ENCODE data around the gene CFAP77.

The CFAP77 gene

DNA sequence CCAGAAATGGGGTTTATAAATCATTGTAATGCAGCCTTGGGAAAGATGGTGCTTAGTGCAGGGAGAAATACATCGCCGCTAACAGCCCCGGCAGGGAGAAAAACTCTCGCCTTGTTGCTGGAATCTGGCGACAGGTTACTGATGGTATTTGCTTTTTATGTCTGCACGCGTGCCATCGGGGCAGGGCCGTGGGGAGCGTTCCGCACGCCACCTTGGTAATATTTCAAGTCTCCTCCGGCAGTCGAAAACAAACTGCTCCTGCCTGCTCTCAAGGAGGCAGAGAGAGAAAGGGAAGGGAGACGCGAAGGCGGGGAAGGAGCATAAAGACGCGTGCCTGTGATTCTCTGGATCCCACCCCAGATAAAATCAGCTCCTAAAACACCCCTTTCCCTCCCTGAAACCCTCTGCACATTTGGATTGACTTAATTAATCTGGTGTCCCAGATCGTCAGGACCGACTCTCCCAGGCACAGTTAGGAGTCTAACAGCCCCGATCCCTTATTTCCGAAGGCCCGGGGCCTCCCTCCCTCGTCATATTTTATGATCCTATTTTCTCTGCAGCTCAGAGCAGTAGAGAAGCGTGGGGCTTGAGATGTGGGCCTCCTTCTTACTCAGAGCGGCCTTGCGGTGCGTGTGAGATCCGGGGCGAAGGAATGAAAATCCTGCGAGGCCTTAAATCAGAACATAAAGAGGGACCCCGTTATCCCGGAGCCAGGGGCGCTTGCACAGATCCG, 47.7 kb downstream of the CFAP77 start:
- no peak for DNase-seq

DNA sequence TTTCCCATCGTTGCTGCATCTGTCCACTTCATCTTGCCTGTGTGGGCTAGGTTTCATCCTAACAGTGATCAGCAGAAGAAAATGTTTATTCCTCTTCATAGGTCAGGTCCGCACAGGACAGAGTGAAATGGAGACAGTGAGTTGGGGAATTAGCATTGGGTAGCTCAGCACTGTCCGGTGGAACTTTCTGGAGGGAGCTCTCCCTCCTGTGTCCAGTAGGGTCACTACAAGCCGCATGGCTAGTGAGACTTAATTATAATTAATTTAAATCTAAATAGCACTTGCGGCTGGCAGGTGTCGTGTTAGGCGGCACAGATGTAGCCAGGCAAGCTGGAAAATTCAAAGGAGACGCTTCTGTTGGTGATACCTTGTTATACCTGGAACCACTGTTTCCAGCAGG, 48.4 kb downstream of the CFAP77 start:
- no peak for DNase-seq

DNA sequence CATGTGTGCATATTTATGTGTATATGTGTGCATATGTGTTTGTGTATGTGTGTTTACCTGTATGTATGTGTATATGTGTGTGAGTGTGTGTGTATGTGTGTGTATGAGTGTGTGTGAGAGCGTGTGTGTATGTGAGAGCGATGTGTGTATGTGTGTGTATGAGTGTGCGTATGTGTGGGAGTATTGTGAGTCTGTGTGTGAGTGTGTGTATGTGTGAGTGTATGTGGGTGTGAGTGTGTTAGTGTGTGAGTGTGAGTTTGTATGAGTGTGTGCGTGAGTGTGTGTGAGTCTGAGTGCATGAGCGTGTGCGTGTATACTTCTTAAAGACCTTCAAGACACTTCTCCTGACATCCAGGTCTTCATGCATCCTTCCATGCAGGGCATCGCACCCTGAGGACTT, 49.6 kb downstream of the CFAP77 start:
- no peak for DNase-seq

DNA sequence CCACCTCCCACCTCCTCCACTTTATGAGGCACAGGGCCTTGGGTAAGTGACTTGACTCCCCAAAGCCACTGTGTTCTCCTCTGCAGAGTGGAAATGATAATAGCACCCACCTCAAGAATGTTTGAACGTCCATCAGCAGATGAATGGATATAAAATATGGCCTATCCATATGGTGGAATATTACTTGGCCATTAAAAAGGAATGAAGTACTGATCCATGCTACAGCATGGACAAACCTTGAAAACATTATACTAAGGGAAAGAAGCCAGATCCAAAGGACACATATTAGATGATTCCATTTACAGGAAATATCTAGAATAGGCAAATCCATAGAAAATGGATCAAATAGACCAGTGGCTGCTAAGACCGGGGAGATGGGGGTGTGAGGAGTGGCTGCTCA, 50.2 kb downstream of the CFAP77 start:
- no peak for DNase-seq

DNA sequence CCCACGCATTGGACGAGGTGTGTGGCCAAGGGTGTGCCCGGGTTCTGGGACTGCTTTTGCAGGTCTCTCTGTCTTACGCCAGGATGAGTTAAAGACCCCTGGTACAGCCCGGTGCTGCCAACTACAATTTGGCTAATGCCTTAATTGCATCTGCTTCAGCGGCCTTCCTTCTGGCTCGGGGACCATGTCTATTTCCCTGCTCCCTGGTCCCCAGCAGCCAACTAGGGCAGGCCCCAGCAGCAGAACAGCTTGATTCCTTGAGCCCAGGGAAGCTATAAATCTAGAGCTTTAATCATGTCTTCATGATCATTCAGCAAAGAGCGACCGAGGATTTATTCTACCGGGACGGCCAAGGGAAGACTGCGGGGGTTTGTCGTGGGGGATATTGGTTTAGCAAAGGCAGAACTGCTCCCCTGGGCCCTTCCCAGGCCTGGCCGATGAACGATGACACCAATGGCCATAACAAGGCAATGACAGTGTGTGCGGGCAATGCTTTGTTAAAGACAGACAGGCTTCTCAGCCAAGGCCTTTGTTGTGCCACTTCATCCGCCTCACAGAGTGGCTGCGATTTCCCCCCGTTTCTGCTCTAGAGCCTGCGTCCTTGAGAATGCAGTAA, 51.4 kb downstream of the CFAP77 start:
- DNase-seq = no peak

GRCh38 chr9:132461971-132462370, 52.0 kb downstream of the CFAP77 start:
- no peak for DNase-seq

GRCh38 chr9:132464547-132464946, 54.5 kb downstream of the CFAP77 start:
- no peak for DNase-seq

- no peak for DNase-seq
Observed at GRCh38 chr9:132465131-132465635, 55.2 kb downstream of the CFAP77 start.

DNA sequence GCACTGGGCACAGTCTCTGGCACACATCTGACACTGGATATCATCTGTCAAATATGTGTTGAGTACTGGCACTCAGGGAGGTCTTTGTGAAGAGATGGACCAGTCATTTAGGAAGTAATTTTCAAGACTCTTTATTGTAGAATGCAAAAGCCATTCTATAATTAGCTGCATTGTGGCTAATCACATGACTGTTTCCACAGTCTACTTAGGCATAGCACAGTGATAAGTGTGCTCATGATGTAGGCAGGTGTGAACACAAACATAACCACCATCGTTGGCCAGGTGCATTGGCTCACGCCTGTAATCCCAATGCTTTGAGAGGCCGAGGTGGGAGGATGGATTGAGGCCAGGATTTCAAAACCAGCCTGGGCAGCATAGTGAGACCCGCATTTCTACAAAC, 62.2 kb downstream of the CFAP77 start:
- no peak for DNase-seq

DNA sequence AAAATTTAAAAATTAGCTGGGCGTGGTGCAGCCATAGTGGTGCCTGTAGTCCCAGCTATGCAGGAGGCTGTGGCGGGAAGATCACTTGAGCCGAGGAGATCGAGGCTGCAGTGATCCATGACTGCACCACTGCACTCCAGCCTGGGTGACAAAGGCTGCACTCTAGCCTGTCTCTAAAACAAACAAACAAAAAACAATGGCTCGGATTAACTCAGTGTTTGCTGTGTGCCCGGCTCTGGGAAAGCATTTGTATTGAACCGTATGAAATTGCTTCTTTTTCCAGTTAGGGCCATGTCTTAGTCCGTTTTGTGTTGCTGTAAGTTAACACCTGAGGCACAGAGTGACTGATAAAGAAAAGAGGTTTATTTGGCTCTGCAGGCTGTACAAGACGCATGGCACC, 62.6 kb downstream of the CFAP77 start:
- DNase-seq = no peak

GRCh38 chr9:132474253-132474652, 64.2 kb downstream of the CFAP77 start:
- no peak for DNase-seq

DNA sequence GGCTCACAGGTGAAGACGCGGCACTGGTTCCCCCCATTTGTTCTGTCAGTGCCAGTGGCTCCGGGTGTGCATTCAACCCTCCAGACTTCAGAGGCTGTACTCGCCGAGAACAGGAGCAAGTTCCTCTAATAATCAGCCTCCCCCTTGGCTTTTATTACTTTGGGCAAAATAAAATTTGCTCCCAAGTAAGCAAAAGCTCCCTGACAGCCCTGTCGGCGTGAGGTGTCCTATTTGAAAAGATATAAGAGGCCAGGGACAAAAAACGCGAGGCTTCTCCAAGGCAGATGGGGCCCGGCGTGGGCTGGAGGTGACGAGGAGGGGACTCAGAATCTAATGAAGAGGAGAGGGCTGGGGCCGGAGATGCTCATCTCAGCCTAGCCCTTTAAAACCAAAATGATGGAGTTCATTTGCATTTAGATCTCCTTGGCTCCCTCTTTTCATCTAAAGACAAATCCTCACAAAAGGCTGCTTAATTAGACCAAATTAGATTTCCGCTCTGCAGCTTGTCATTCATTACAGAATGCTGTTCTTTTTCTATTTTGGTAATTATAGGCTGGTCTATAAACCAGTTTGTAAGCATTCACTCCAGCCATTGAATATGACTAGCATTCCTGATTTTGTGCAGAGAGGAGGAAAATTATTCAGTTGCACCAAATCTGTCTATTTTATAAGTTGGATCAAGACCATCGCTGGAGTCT, 68.5 kb downstream of the CFAP77 start:
- DNase-seq = no peak

- DNase-seq = no peak
Observed at GRCh38 chr9:132479733-132480132, 69.7 kb downstream of the CFAP77 start.

- no peak for DNase-seq
Observed at GRCh38 chr9:132481053-132481849, 71.2 kb downstream of the CFAP77 start.

- no peak for DNase-seq
Observed at GRCh38 chr9:132482196-132482813, 72.3 kb downstream of the CFAP77 start.

GRCh38 chr9:132485393-132485792, 75.4 kb downstream of the CFAP77 start:
- no peak for DNase-seq

GRCh38 chr9:132486706-132487350, 76.8 kb downstream of the CFAP77 start:
- no peak for DNase-seq

DNA sequence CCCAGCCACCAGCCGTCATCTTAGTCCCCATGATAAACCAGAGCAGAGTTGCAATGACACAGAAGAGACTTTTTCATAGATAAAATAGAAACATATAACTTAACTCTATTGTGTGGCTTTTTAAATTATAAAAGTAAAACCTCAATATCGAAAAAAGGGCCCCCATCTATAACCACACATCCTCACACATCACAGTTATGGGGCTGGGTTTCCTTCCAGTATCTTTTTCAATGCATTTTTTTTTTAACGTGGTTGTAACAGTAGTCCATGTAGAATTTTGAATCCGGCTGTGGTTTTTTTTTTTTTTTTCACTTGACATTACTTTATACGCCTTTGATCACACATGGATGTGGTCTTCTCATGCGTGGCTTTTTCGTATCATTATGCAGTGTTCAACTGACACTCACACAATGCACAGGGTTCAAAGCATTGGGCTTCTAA, 77.4 kb downstream of the CFAP77 start:
- DNase-seq = no peak

- no peak for DNase-seq
Observed at GRCh38 chr9:132487980-132488535, 78.0 kb downstream of the CFAP77 start.

GRCh38 chr9:132488626-132489025, 78.6 kb downstream of the CFAP77 start:
- DNase-seq = no peak

DNA sequence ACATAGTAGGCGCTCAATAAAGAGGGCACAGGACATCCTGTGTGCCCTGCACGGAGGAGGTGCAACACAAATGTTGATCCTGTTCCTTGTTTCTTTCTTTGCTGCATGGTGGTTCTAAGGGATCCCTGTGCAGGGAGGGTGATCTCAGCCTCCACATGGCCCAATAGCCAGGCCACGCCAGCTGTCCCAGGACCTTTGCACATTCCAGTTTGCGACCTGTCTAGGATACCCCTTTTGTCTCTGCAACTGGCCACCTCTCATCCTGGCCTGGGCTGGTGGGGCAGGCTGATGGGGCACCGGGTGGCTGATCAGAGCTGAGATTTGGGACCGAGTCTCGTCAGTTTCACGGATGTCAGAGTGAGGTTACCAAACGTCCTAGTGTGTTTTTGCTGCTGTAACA, 79.5 kb downstream of the CFAP77 start:
- no peak for DNase-seq

GRCh38 chr9:132494857-132495256, 84.8 kb downstream of the CFAP77 start:
- no peak for DNase-seq
